Neural cell (in vitro differentiated cells): ENCODE results near the gene AFF3. TPM values are rescaled to one million over a fixed set of nuclear protein-coding genes. Genes with fewer than 3 reads are reported as not detected.

ENCODE experiments used
- H2AFZ ChIP-seq: fragments of 200-600, 300-800 bp; sonication (generic), shearing (Covaris generic); 2 replicates; pipeline ENCODE4 v1.6.0; 2014; ENCODE audit warnings: low read depth, mild to moderate bottlenecking, antibody characterized with exemption, low read length, moderate library complexity
- H3F3A ChIP-seq: fragments of 200-600 bp; shearing (Covaris generic); 2 replicates; pipeline ENCODE4 v1.6.1; 2016; ENCODE audit warnings: mild to moderate bottlenecking, moderate library complexity, mixed read lengths, antibody characterized with exemption, low read length; ENCODE audit not compliant: insufficient read depth, poor library complexity, severe bottlenecking
- H3K27ac ChIP-seq: fragments of 200-600, 300-800 bp; sonication (generic), shearing (Covaris generic); 2 replicates; pipeline ENCODE4 v1.5.1; 2014; ENCODE audit warnings: mild to moderate bottlenecking, low read length, moderate library complexity
- H3K27me3 ChIP-seq: fragments of 300-800, 200-600 bp; sonication (generic), shearing (Covaris generic); 2 replicates; pipeline ENCODE4 v1.6.0; 2014; ENCODE audit warnings: mild to moderate bottlenecking, low read depth, low read length, moderate library complexity; ENCODE audit not compliant: insufficient read depth
- H3K36me3 ChIP-seq: fragments of 300-800, 200-600 bp; sonication (generic), shearing (Covaris generic); 2 replicates; pipeline ENCODE4 v1.5.1; 2014; ENCODE audit warnings: mild to moderate bottlenecking, antibody characterized with exemption, low read length, moderate library complexity; ENCODE audit not compliant: insufficient read depth
- H3K4me2 ChIP-seq: fragments of 300-800, 200-600 bp; sonication (generic), shearing (Covaris generic); 2 replicates; pipeline ENCODE4 v1.6.0; 2014; ENCODE audit warnings: mild to moderate bottlenecking, low read length
- H3K4me3 ChIP-seq: fragments of 300-800, 200-600 bp; sonication (generic), shearing (Covaris generic); 2 replicates; pipeline ENCODE4 v1.5.1; 2014; ENCODE audit warnings: mild to moderate bottlenecking, low read length, moderate library complexity
- H3K79me2 ChIP-seq: fragments of 200-600 bp; shearing (Covaris generic); replicated peaks from 2 replicates; pipeline ENCODE4 v1.6.0; 2014; ENCODE audit warnings: mild to moderate bottlenecking, low read length, moderate library complexity; ENCODE audit not compliant: insufficient read depth
- H3K9ac ChIP-seq: fragments of 300-800, 200-600 bp; sonication (generic), shearing (Covaris generic); 2 replicates; pipeline ENCODE4 v1.6.1; 2016; ENCODE audit warnings: mild to moderate bottlenecking, low read length, mixed read lengths
- H3K9me2 ChIP-seq: fragments of 200-600 bp; shearing (Covaris generic); 2 replicates; pipeline ENCODE4 v1.6.1; 2016; ENCODE audit warnings: mild to moderate bottlenecking, low read length, mixed read lengths; ENCODE audit not compliant: insufficient read depth
- H3K9me3 ChIP-seq: fragments of 200-600, 300-800 bp; sonication (generic), shearing (Covaris generic); 2 replicates; pipeline ENCODE4 v1.6.1; 2016; ENCODE audit warnings: mild to moderate bottlenecking, mixed run types, low read length, moderate library complexity, mixed read lengths
- H4K20me1 ChIP-seq: fragments of 200-600 bp; shearing (Covaris generic); 2 replicates; pipeline ENCODE4 v1.6.1; 2016; ENCODE audit warnings: mild to moderate bottlenecking, mixed run types; ENCODE audit not compliant: insufficient read depth
- EP300 ChIP-seq: fragments of 450-650 bp; conservative IDR thresholded peaks from 2 replicates; pipeline ENCODE4 v1.6.1; 2014; ENCODE audit warnings: antibody characterized with exemption, mild to moderate bottlenecking, moderate library complexity; ENCODE audit not compliant: poor library complexity, severe bottlenecking
- EZH2 ChIP-seq: fragments of 200-600, 300-800 bp; shearing (Covaris generic), sonication (generic); IDR thresholded peaks from 2 replicates; pipeline ENCODE4 v1.6.1; 2014; ENCODE audit warnings: antibody characterized with exemption, low read length, borderline replicate concordance, mild to moderate bottlenecking; ENCODE audit not compliant: insufficient read depth, poor library complexity, severe bottlenecking
- MXI1 ChIP-seq: fragments of 450-650 bp; conservative IDR thresholded peaks from 2 replicates; pipeline ENCODE4 v1.6.1; 2014; ENCODE audit warnings: antibody characterized with exemption, mild to moderate bottlenecking; ENCODE audit not compliant: poor library complexity, severe bottlenecking
- POLR2AphosphoS5 ChIP-seq: IDR thresholded peaks from 2 replicates; pipeline ENCODE4 v1.6.1; 2012
- RAD21 ChIP-seq: fragments of 450-650 bp; conservative IDR thresholded peaks from 2 replicates; pipeline ENCODE4 v1.6.1; 2014; ENCODE audit warnings: antibody characterized with exemption, mild to moderate bottlenecking, moderate library complexity
- SMC3 ChIP-seq: fragments of 450-650 bp; conservative IDR thresholded peaks from 2 replicates; pipeline ENCODE4 v1.6.1; 2014; ENCODE audit warnings: antibody characterized with exemption, mild to moderate bottlenecking, moderate library complexity; ENCODE audit not compliant: poor library complexity
- TAF1 ChIP-seq: IDR thresholded peaks from 2 replicates; pipeline ENCODE4 v1.6.1; 2012; ENCODE audit warnings: low read depth
- polyA plus RNA-seq: library from polyadenylated mRNA; depleted of rRNA; stranded (reverse); fragments of >200 nt; gene quantifications from 2 replicates; pipeline ENCODE4 v1.2.3, GENCODE V29; 2014
- TF ChIP-seq, protein P1 (sequence below): fragments of 450-650 bp; IDR thresholded peaks from 2 replicates; pipeline ENCODE4 v1.5.1; 2014; ENCODE audit warnings: antibody characterized with exemption, mild to moderate bottlenecking, moderate library complexity; ENCODE audit not compliant: poor library complexity, severe bottlenecking
- TF ChIP-seq, protein P2 (sequence below): IDR thresholded peaks from 2 replicates; pipeline ENCODE4 v1.6.1; 2012; ENCODE audit warnings: borderline replicate concordance

Gene AFF3
- polyA plus RNA-seq, 1 donor from 2014 or later = 5.1 TPM

DNA sequence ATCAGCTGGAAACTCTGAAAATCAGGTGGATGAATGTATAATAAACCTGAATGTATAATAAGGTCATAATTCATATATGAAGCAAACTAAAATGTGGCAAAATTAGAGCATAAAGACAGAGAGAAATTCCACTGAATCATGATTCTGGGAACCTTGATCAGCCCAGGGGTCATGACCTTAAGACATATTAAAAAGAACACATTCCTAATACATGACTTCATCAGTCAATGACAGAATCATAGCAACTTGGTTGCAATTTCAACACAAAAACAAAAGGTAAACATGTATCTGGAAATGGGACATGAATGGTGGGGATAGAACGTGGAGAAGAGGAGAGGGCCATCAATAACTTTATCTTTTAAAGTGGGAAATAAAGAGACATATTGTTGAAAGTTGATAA, 17.6 kb downstream of the AFF3 start:
- Histone ChIP-seq H3K79me2 (no peaks in the 10 kb centered on the region), H4K20me1 (no peaks in the 10 kb centered on the region), H3K27me3 (no peaks in the 10 kb centered on the region), H3K9me3 (no peaks in the 10 kb centered on the region), H2AFZ (no peak overlapping the region), H3K27ac (no peak overlapping the region), H3K9me2 (no peaks in the 10 kb centered on the region), H3K4me2 (no peak overlapping the region), H3F3A (no peaks in the 10 kb centered on the region), H3K9ac (no peak overlapping the region), H3K36me3 (no peaks in the 10 kb centered on the region), H3K4me3 (no peak overlapping the region)
- TF ChIP-seq EP300 (no peak), TAF1 (no peak), MXI1 (no peak), SMC3 (no peak), POLR2AphosphoS5 (no peak), EZH2 (no peak), RAD21 (no peak)
- TF ChIP-seq, protein P1, sequence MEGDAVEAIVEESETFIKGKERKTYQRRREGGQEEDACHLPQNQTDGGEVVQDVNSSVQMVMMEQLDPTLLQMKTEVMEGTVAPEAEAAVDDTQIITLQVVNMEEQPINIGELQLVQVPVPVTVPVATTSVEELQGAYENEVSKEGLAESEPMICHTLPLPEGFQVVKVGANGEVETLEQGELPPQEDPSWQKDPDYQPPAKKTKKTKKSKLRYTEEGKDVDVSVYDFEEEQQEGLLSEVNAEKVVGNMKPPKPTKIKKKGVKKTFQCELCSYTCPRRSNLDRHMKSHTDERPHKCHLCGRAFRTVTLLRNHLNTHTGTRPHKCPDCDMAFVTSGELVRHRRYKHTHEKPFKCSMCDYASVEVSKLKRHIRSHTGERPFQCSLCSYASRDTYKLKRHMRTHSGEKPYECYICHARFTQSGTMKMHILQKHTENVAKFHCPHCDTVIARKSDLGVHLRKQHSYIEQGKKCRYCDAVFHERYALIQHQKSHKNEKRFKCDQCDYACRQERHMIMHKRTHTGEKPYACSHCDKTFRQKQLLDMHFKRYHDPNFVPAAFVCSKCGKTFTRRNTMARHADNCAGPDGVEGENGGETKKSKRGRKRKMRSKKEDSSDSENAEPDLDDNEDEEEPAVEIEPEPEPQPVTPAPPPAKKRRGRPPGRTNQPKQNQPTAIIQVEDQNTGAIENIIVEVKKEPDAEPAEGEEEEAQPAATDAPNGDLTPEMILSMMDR = no peak
- TF ChIP-seq, protein P2, sequence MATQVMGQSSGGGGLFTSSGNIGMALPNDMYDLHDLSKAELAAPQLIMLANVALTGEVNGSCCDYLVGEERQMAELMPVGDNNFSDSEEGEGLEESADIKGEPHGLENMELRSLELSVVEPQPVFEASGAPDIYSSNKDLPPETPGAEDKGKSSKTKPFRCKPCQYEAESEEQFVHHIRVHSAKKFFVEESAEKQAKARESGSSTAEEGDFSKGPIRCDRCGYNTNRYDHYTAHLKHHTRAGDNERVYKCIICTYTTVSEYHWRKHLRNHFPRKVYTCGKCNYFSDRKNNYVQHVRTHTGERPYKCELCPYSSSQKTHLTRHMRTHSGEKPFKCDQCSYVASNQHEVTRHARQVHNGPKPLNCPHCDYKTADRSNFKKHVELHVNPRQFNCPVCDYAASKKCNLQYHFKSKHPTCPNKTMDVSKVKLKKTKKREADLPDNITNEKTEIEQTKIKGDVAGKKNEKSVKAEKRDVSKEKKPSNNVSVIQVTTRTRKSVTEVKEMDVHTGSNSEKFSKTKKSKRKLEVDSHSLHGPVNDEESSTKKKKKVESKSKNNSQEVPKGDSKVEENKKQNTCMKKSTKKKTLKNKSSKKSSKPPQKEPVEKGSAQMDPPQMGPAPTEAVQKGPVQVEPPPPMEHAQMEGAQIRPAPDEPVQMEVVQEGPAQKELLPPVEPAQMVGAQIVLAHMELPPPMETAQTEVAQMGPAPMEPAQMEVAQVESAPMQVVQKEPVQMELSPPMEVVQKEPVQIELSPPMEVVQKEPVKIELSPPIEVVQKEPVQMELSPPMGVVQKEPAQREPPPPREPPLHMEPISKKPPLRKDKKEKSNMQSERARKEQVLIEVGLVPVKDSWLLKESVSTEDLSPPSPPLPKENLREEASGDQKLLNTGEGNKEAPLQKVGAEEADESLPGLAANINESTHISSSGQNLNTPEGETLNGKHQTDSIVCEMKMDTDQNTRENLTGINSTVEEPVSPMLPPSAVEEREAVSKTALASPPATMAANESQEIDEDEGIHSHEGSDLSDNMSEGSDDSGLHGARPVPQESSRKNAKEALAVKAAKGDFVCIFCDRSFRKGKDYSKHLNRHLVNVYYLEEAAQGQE = no peak

DNA sequence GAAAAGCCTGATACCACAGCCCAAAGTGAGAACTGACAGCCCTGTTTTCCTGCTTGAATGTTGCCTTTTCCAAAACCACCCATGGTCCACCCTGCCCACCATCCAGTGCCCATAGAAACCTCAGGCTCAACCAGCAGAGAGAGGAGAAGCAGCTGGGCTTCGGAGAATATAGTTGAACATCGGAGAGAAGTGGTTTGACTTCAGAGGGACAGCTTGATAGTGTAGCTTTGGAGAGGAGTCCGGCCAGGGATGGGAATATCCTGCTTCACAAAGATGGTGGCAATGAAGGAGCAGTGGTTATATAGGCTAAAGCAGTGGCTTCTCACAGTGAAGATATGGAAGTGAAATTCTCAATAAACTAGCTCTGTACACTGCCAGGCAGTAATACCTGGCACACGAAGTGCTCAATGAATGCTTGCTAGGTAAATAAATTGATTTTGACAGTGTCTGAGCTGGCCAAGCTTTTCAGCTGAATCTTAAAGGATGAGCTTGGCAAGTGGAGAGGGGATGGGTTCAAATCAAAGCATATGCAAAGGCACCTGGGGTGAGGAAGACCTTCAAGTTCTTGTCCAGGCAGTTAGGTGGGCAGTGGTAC, 21.2 kb downstream of the AFF3 start:
- Histone ChIP-seq H4K20me1 (no peaks in the 10 kb centered on the region), H3K9me2 (no peaks in the 10 kb centered on the region), H3K4me3 (no peak overlapping the region), H3K27ac (no peak overlapping the region), H3K4me2 (no peak overlapping the region), H3K79me2 (no peaks in the 10 kb centered on the region), H3K9me3 (no peaks in the 10 kb centered on the region), H2AFZ (no peak overlapping the region), H3K27me3 (no peaks in the 10 kb centered on the region), H3F3A (no peaks in the 10 kb centered on the region), H3K9ac (no peak overlapping the region), H3K36me3 (no peaks in the 10 kb centered on the region)
- TF ChIP-seq TAF1 = no peak
- TF ChIP-seq MXI1 = no peak

DNA sequence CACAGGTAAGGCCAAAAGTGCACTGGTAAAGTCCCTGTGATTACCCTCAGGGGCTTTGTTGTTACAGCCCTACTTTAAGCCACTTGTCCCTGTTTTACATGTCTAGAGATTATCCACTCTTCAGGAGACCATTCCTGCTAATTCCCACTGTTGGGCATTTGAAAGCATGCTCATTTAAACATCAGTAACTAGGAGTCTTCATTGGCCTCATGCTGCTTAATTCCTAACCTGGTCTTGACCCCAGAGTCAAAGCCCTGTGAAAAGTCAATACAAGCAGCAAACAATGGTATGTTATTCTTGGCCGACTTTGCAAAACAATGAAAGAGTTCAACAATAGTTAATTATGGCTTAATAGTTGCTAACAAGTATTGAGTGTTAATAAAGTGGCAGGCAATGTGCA, 23.2 kb downstream of the AFF3 start:
- no peak overlapping the region for H3K9ac ChIP-seq
- no peak overlapping the region for H3K4me2 ChIP-seq
- no peak overlapping the region for H3K27ac ChIP-seq
- no peaks in the 10 kb centered on the region for H3K9me2 ChIP-seq
- H3K36me3 ChIP-seq = no peaks in the 10 kb centered on the region
- H4K20me1 ChIP-seq = no peaks in the 10 kb centered on the region
- H3K9me3 ChIP-seq = no peaks in the 10 kb centered on the region
- no peak overlapping the region for H2AFZ ChIP-seq
- H3K79me2 ChIP-seq = no peaks in the 10 kb centered on the region
- TF ChIP-seq, protein P2 = no peak
- TF ChIP-seq TAF1 = no peak
- TF ChIP-seq SMC3 = no peak
- no peak for TF ChIP-seq RAD21
- TF ChIP-seq EP300 = no peak
- TF ChIP-seq EZH2 = no peak
- TF ChIP-seq, protein P1 = no peak
- no peak for TF ChIP-seq MXI1
- TF ChIP-seq POLR2AphosphoS5 = no peak
- no peak overlapping the region for H3K4me3 ChIP-seq
- no peaks in the 10 kb centered on the region for H3K27me3 ChIP-seq
- H3F3A ChIP-seq = no peaks in the 10 kb centered on the region
